Caco-2 (cell line): ENCODE data around the gene TTC32. TPM values are rescaled to one million over a fixed set of nuclear protein-coding genes. Genes with fewer than 3 reads are reported as not detected.
A peak's percentile ranks its signal among the peaks of the same experiment; 100 is the strongest.

Source experiments
- BruUV-seq: library from RNA; stranded (reverse); fragments of 400-500 nt; replicated peaks from 2 replicates; lab custom pipeline; 2021; lab: Mats Ljungman, UMichigan
- CTCF ChIA-PET: fragments of 300-600 bp; sonication (Branson Sonifier 250); formaldehyde crosslinking; loops from one replicate; lab custom pipeline; 2022; ENCODE audit warnings: antibody characterized with exemption; lab: Charles Lee
- POLR2A ChIA-PET: fragments of 300-600 bp; sonication (Branson Sonifier 250); formaldehyde crosslinking; loops from one replicate; lab custom pipeline; 2022; ENCODE audit warnings: antibody characterized with exemption; lab: Charles Lee
- DNase-seq, 2 experiments: peaks; one replicate each; pipeline versions ENCODE4 v3.0.0 to v3.0.0-alpha.2; 2020 to 2022
- H3K27me3 ChIP-seq: replicated peaks from 2 replicates; pipeline ENCODE4 v1.6.0; 2011; ENCODE audit warnings: low read length; ENCODE audit not compliant: control insufficient read depth, insufficient read depth
- H3K36me3 ChIP-seq: 2 replicates; pipeline ENCODE4 v1.5.1; 2011; ENCODE audit warnings: low read length; ENCODE audit not compliant: control insufficient read depth, insufficient read depth
- H3K4me1 ChIP-seq: fragments of 250-450 bp; sonication (Bioruptor Pico); 2 replicates; pipeline ENCODE4 v1.5.1; 2020; ENCODE audit warnings: mild to moderate bottlenecking
- H3K4me3 ChIP-seq: 2 replicates; pipeline ENCODE4 v1.5.1; 2011; ENCODE audit warnings: low read depth, mild to moderate bottlenecking, control low read depth, low read length
- H3K9me3 ChIP-seq: fragments of 250-450 bp; sonication (Bioruptor Pico); 2 replicates; pipeline ENCODE4 v1.5.1; 2020; ENCODE audit warnings: mild to moderate bottlenecking, moderate library complexity
- H3K27ac Mint-ChIP-seq: one replicate; pipeline ENCODE4 v1.8.0; 2022; ENCODE audit warnings: mixed read lengths; ENCODE audit not compliant: unreplicated experiment
- H3K27me3 Mint-ChIP-seq: one replicate; pipeline ENCODE4 v1.8.0; 2022; ENCODE audit warnings: mixed read lengths; ENCODE audit not compliant: insufficient read depth, unreplicated experiment
- H3K36me3 Mint-ChIP-seq: one replicate; pipeline ENCODE4 v1.8.0; 2022; ENCODE audit warnings: mild to moderate bottlenecking, mixed read lengths; ENCODE audit not compliant: insufficient read depth, unreplicated experiment
- H3K4me1 Mint-ChIP-seq: one replicate; pipeline ENCODE4 v1.8.0; 2022; ENCODE audit warnings: low read depth, mixed read lengths; ENCODE audit not compliant: unreplicated experiment
- H3K4me3 Mint-ChIP-seq: one replicate; pipeline ENCODE4 v1.8.0; 2022; ENCODE audit warnings: mild to moderate bottlenecking, moderate library complexity, mixed read lengths; ENCODE audit not compliant: unreplicated experiment
- H3K9me3 Mint-ChIP-seq: one replicate; pipeline ENCODE4 v1.8.0; 2022; ENCODE audit warnings: mixed read lengths; ENCODE audit not compliant: unreplicated experiment
- CTCF ChIP-seq, 2 experiments: fragments of 200-600 bp in 1 of 2; IDR thresholded peaks; 1 replicate in 1 of 2; 2 replicates in 1 of 2; pipeline versions ENCODE4 v1.5.1 to v1.8.0; 2011 to 2022; ENCODE audit warnings: antibody characterized with exemption in 1 of 2, control low read depth in 1 of 2, inconsistent platforms in 1 of 2, low read depth in 1 of 2, low read length in 1 of 2, mild to moderate bottlenecking in 1 of 2, moderate library complexity in 1 of 2; ENCODE audit not compliant: insufficient read depth in 1 of 2, severe bottlenecking in 1 of 2, unreplicated experiment in 1 of 2
- intact Hi-C: fragments of 100-400 bp; cut with micrococcal nuclease; formaldehyde crosslinking; loops from one replicate; pipeline ENCODE4 v1.10.0; 2022; ENCODE audit not compliant: unreplicated experiment
- total RNA-seq: library from RNA; stranded (reverse); gene quantifications from 2 replicates; pipeline ENCODE4 v1.2.3, GENCODE V29; 2022

The TTC32 gene
- total RNA-seq, 1 experiment from 2014 or later = 16.8 TPM

- Mint-ChIP-seq H3K9me3 (no peaks in the 10 kb centered on the region), H3K27me3 (no peaks in the 10 kb centered on the region), H3K4me3 (no peak overlapping the region), H3K27ac (no peak overlapping the region), H3K4me1 (no peaks in the 10 kb centered on the region), H3K36me3 (no peaks in the 10 kb centered on the region)
- no peak overlapping the region for H3K4me3 ChIP-seq
- H3K36me3 ChIP-seq = no peaks in the 10 kb centered on the region
- intact Hi-C loops = loop anchor here (10.0 kb wide), 3 partner anchors 180 to 1430 kb away; no protein-coding TSS in a partner anchor
- no peaks in the 10 kb centered on the region for H3K9me3 ChIP-seq
- BruUV-seq = no TSS peak
- H3K27me3 ChIP-seq = no peaks in the 10 kb centered on the region
- POLR2A ChIA-PET = interaction anchor here (0.6 kb wide), 1 partner anchor 11 kb away, joined by 4 read pairs; no protein-coding TSS in a partner anchor
- TF ChIP-seq CTCF (IDR thresholded peaks at IDR 0.05; ENCODE audit: insufficient read depth in 1 of 2, low read depth in 1 of 2, low read length in 1 of 2, severe bottlenecking in 1 of 2, unreplicated experiment in 1 of 2) = no peak
- no peak for DNase-seq
- no peaks in the 10 kb centered on the region for H3K4me1 ChIP-seq
- CTCF ChIA-PET = no interaction called here
Measured at GRCh38 chr2:19865151-19865550, 36.6 kb downstream of the TTC32 start.

GRCh38 chr2:19864381-19864780 is 37.4 kb downstream of the TTC32 start:
- H3K4me1 Mint-ChIP-seq = no peaks in the 10 kb centered on the region
- no peak for DNase-seq
- no peaks in the 10 kb centered on the region for H3K9me3 ChIP-seq
- ChIA-PET CTCF (no interaction called here), POLR2A (interaction anchor here (0.6 kb wide), 1 partner anchor 10 kb away, joined by 4 read pairs; no protein-coding TSS in a partner anchor)
- no peak for TF ChIP-seq CTCF (IDR thresholded peaks at IDR 0.05; ENCODE audit: insufficient read depth in 1 of 2, low read depth in 1 of 2, low read length in 1 of 2, severe bottlenecking in 1 of 2, unreplicated experiment in 1 of 2)
- BruUV-seq = no TSS peak
- intact Hi-C loops = loop anchor here (5.0 to 10.0 kb wide), 4 partner anchors 180 to 1477 kb away; no protein-coding TSS in a partner anchor
- no peak overlapping the region for H3K4me3 Mint-ChIP-seq
- H3K27me3 Mint-ChIP-seq = no peaks in the 10 kb centered on the region
- no peaks in the 10 kb centered on the region for H3K4me1 ChIP-seq
- no peak overlapping the region for H3K27ac Mint-ChIP-seq
- no peaks in the 10 kb centered on the region for H3K9me3 Mint-ChIP-seq
- H3K36me3 ChIP-seq = no peaks in the 10 kb centered on the region
- H3K27me3 ChIP-seq = no peaks in the 10 kb centered on the region
- no peak overlapping the region for H3K4me3 ChIP-seq
- no peaks in the 10 kb centered on the region for H3K36me3 Mint-ChIP-seq

GRCh38 chr2:19863303-19864041 is 38.3 kb downstream of the TTC32 start:
- H3K9me3 Mint-ChIP-seq = no peaks in the 10 kb centered on the region
- no peaks in the 10 kb centered on the region for H3K9me3 ChIP-seq
- TF ChIP-seq CTCF (IDR thresholded peaks at IDR 0.05; ENCODE audit: insufficient read depth in 1 of 2, low read depth in 1 of 2, low read length in 1 of 2, severe bottlenecking in 1 of 2, unreplicated experiment in 1 of 2) = peak; percentile 90 to 99
- intact Hi-C loops = loop anchor here (1.0 to 10.0 kb wide), 8 partner anchors 94 to 1476 kb away; no protein-coding TSS in a partner anchor
- H3K36me3 Mint-ChIP-seq = no peaks in the 10 kb centered on the region
- no TSS peak for BruUV-seq
- H3K36me3 ChIP-seq = no peaks in the 10 kb centered on the region
- no peaks in the 10 kb centered on the region for H3K27me3 ChIP-seq
- H3K4me3 ChIP-seq = no peak overlapping the region
- no peaks in the 10 kb centered on the region for H3K27me3 Mint-ChIP-seq
- POLR2A ChIA-PET = no interaction called here
- no peaks in the 10 kb centered on the region for H3K4me1 ChIP-seq
- no peak overlapping the region for H3K4me3 Mint-ChIP-seq
- DNase-seq = peak; percentile 66 to 85
- CTCF ChIA-PET = interaction anchor here (1.4 kb wide), 1 partner anchor 117 kb away, joined by 3 read pairs; no protein-coding TSS in a partner anchor
- no peak overlapping the region for H3K27ac Mint-ChIP-seq
- no peaks in the 10 kb centered on the region for H3K4me1 Mint-ChIP-seq
